BJ (cell line): ENCODE results near the gene PPP1R12B. TPM values are rescaled to one million over a fixed set of nuclear protein-coding genes. Genes with fewer than 3 reads are reported as not detected.

ENCODE experiments used
- CTCF ChIA-PET: fragments of 350-600 bp; formaldehyde crosslinking; extraction: SDS; loops from one replicate; lab custom pipeline; 2021; ENCODE audit warnings: antibody characterized with exemption, inconsistent platforms; lab: Yijun Ruan, JAX
- POLR2A ChIA-PET: fragments of 300-600 bp; sonication (Branson Sonifier 250); formaldehyde crosslinking; extraction: SDS; loops from one replicate; lab custom pipeline; 2021; ENCODE audit warnings: antibody characterized with exemption; lab: Charles Lee
- DNase-seq: peaks from one replicate; pipeline ENCODE4 v3.0.0-alpha.2; 2011; ENCODE audit warnings: low read depth
- H3K27me3 ChIP-seq: 2 replicates; pipeline ENCODE4 v1.6.0; 2011; ENCODE audit warnings: low read length; ENCODE audit not compliant: control insufficient read depth, insufficient read depth
- H3K36me3 ChIP-seq: 2 replicates; pipeline ENCODE4 v1.5.1; 2011; ENCODE audit warnings: low read length; ENCODE audit not compliant: control insufficient read depth, insufficient read depth
- H3K4me3 ChIP-seq: 2 replicates; pipeline ENCODE4 v1.5.1; 2011; ENCODE audit warnings: low read depth, mild to moderate bottlenecking, control low read depth, low read length
- CTCF ChIP-seq: IDR thresholded peaks from 2 replicates; pipeline ENCODE4 v1.5.1; 2011; ENCODE audit warnings: low read depth, mild to moderate bottlenecking, control low read depth, inconsistent platforms, low read length, moderate library complexity; ENCODE audit not compliant: insufficient read depth
- polyA plus RNA-seq: library from polyadenylated mRNA; depleted of rRNA; stranded (reverse); fragments of >200 nt; gene quantifications from 2 replicates; pipeline ENCODE4 v1.2.3, GENCODE V29; 2011

Gene PPP1R12B
- polyA plus RNA-seq, 1 experiment = 9.4 TPM

GRCh38 chr1:202315576-202316168 lies 32.8 kb upstream of the PPP1R12B start:
- TF ChIP-seq CTCF = peak; percentile 99
- ChIA-PET POLR2A (no interaction called here), CTCF (interaction anchor here (0.7 to 11.7 kb wide), 22 partner anchors 11 to 404 kb away, joined by 3 to 206 read pairs (median 5); partner anchors contain the start of gene LGR6)
- DNase-seq = no peak
- no peak overlapping the region for H3K4me3 ChIP-seq
- peaks cover 27% of the 10 kb centered on the region for H3K27me3 ChIP-seq
- no peaks in the 10 kb centered on the region for H3K36me3 ChIP-seq

GRCh38 chr1:202316186-202316585 lies 32.3 kb upstream of the PPP1R12B start:
- H3K27me3 ChIP-seq = peaks cover 23% of the 10 kb centered on the region
- no peaks in the 10 kb centered on the region for H3K36me3 ChIP-seq
- H3K4me3 ChIP-seq = no peak overlapping the region
- TF ChIP-seq CTCF = no peak
- no peak for DNase-seq
- POLR2A ChIA-PET = no interaction called here
- CTCF ChIA-PET = interaction anchor here (0.8 to 11.7 kb wide), 24 partner anchors 12 to 404 kb away, joined by 3 to 206 read pairs (median 5); partner anchors contain the start of gene LGR6

- ChIA-PET POLR2A (no interaction called here), CTCF (interaction anchor here (6.4 to 11.7 kb wide), 3 partner anchors 45 to 133 kb away, joined by 49 to 206 read pairs (median 158); partner anchors contain the start of gene LGR6)
- no peak for TF ChIP-seq CTCF
- no peak overlapping the region for H3K4me3 ChIP-seq
- H3K27me3 ChIP-seq = peaks cover 24% of the 10 kb centered on the region
- H3K36me3 ChIP-seq = no peaks in the 10 kb centered on the region
- no peak for DNase-seq
These were observed 30.3 kb upstream of the PPP1R12B start for GRCh38 chr1:202317941-202318925.

GRCh38 chr1:202319381-202320080 lies 29.0 kb upstream of the PPP1R12B start:
- POLR2A ChIA-PET = no interaction called here

More at GRCh38 chr1:202319381-202320080, 29.0 kb upstream of the PPP1R12B start:
- peaks cover 16% of the 10 kb centered on the region for H3K27me3 ChIP-seq
- no peak overlapping the region for H3K4me3 ChIP-seq
- DNase-seq = no peak
- no peak for TF ChIP-seq CTCF
- H3K36me3 ChIP-seq = no peaks in the 10 kb centered on the region
- CTCF ChIA-PET = interaction anchor here (0.6 to 11.7 kb wide), 6 partner anchors 11 to 138 kb away, joined by 3 to 206 read pairs (median 4); partner anchors contain the start of gene LGR6
